Endodermal cell (in vitro differentiated cells): ENCODE data around the gene TBX18. TPM values are rescaled to one million over a fixed set of nuclear protein-coding genes. Genes with fewer than 3 reads are reported as not detected.

Experiments
- DNase-seq: peaks from one replicate; pipeline ENCODE4 v3.0.0-alpha.2; 2017
- H3K27ac ChIP-seq: 2 replicates; pipeline ENCODE4 v1.5.1; 2013; ENCODE audit warnings: mild to moderate bottlenecking, low read depth, low read length, moderate library complexity
- H3K27me3 ChIP-seq: 2 replicates; pipeline ENCODE4 v1.6.1; 2013; ENCODE audit warnings: mild to moderate bottlenecking, low read length, moderate library complexity; ENCODE audit not compliant: insufficient read depth, control insufficient read depth, poor library complexity, severe bottlenecking
- H3K36me3 ChIP-seq: 2 replicates; pipeline ENCODE4 v1.7.0; 2013; ENCODE audit warnings: mild to moderate bottlenecking, low read length, moderate library complexity; ENCODE audit not compliant: control insufficient read depth, insufficient read depth
- H3K4me1 ChIP-seq: one replicate; pipeline ENCODE4 v1.7.0; 2013; ENCODE audit warnings: low read length; ENCODE audit not compliant: control insufficient read depth, insufficient read depth
- H3K4me3 ChIP-seq: 2 replicates; pipeline ENCODE4 v1.5.1; 2013; ENCODE audit warnings: mild to moderate bottlenecking, low read length, moderate library complexity
- H3K9ac ChIP-seq: 2 replicates; pipeline ENCODE4 v1.6.1; 2013; ENCODE audit warnings: mild to moderate bottlenecking, low read length, moderate library complexity; ENCODE audit not compliant: poor library complexity, severe bottlenecking; ENCODE audit errors: extremely low read depth
- H3K9me3 ChIP-seq: 2 replicates; pipeline ENCODE4 v1.6.1; 2013; ENCODE audit warnings: mild to moderate bottlenecking, low read length, moderate library complexity; ENCODE audit not compliant: control insufficient read depth
- H3K27ac Mint-ChIP-seq: 2 replicates; pipeline ENCODE4 v1.8.0; 2020; ENCODE audit warnings: mixed read lengths
- H3K27me3 Mint-ChIP-seq: 2 replicates; pipeline ENCODE4 v1.8.0; 2021; ENCODE audit warnings: mild to moderate bottlenecking, mixed read lengths; ENCODE audit not compliant: insufficient read depth
- H3K36me3 Mint-ChIP-seq: 2 replicates; pipeline ENCODE4 v1.8.0; 2020; ENCODE audit warnings: low read depth, mixed read lengths
- H3K4me1 Mint-ChIP-seq: 2 replicates; pipeline ENCODE4 v1.8.0; 2020; ENCODE audit warnings: mixed read lengths
- H3K4me3 Mint-ChIP-seq: 2 replicates; pipeline ENCODE4 v1.8.0; 2020; ENCODE audit warnings: mild to moderate bottlenecking, moderate library complexity, mixed read lengths
- H3K9me3 Mint-ChIP-seq: 2 replicates; pipeline ENCODE4 v1.8.0; 2020; ENCODE audit warnings: mild to moderate bottlenecking, mixed read lengths
- WGBS, 2 experiments: methylation state at CpG; one replicate each; pipeline versions ENCODE4 v1.1.5 to v1.1.7; 2013; ENCODE audit warnings: missing lambda C conversion rate in 2 of 2, mixed read lengths in 1 of 2; ENCODE audit not compliant: insufficient coverage in 1 of 2, insufficient read length in 1 of 2; 5-methylcytosine and 5-hydroxymethylcytosine counted together
- total RNA-seq, 2 donors: library from RNA; stranded (reverse); fragmentation: NEBNext Ultra II Directional in 1 of 2; extraction: Animal tissue kit (Norgen Biotek cat#: 25700) in 1 of 2; gene quantifications; 2 replicates in 1 of 2; 3 replicates in 1 of 2; pipeline ENCODE4 v1.2.1, GENCODE V29; 2021
- TF ChIP-seq, protein P1 (sequence below): fragments of 200-600 bp; sonication (generic); conservative IDR thresholded peaks from 2 replicates; pipeline ENCODE4 v1.5.0; 2021; ENCODE audit warnings: antibody characterized with exemption, mild to moderate bottlenecking

Gene TBX18
- total RNA-seq, 2 donors from 2014 or later: 1.3 to 2.3 TPM

DNA sequence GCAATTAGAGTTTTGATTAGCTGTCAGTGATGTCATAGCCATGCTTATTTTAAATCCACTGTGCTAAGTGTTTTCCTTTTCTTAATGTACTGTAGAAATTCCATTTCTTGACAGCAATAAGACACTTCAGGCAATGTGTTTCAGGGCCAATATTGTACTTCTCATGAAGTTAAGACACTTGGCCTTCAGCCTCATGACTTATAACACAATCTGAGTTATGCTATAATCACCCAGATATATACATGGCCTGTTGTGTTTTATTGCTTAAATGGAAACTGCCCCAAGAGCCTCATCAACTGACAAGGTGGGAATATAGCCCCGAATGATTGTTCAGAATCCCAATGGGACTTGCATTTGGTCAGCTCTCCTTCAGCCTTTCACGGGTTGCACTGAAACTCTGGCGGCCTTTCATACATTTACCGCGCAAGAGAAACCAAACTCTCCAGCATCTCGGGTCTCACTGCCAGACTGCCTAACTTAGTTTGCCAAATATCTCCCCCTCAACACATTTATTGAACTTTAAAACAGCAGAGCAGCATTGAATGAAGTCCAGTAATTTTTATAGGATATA is 44.2 kb upstream of the TBX18 start:
- H3K27me3 Mint-ChIP-seq: no peaks in the 10 kb centered on the region
- Histone ChIP-seq H3K27me3 (no peaks in the 10 kb centered on the region), H3K27ac (no peak overlapping the region), H3K9me3 (no peaks in the 10 kb centered on the region), H3K9ac (no peak overlapping the region), H3K4me1 (no peaks in the 10 kb centered on the region), H3K36me3 (no peaks in the 10 kb centered on the region), H3K4me3 (no peak overlapping the region)
- H3K27ac Mint-ChIP-seq: no peak overlapping the region
- DNase-seq: no peak
- 82 to 85% methylated on average over 5 to 6 of the region's 6 CpGs for WGBS, 2 experiments
- H3K4me1 Mint-ChIP-seq: no peaks in the 10 kb centered on the region
- TF ChIP-seq, protein P1, sequence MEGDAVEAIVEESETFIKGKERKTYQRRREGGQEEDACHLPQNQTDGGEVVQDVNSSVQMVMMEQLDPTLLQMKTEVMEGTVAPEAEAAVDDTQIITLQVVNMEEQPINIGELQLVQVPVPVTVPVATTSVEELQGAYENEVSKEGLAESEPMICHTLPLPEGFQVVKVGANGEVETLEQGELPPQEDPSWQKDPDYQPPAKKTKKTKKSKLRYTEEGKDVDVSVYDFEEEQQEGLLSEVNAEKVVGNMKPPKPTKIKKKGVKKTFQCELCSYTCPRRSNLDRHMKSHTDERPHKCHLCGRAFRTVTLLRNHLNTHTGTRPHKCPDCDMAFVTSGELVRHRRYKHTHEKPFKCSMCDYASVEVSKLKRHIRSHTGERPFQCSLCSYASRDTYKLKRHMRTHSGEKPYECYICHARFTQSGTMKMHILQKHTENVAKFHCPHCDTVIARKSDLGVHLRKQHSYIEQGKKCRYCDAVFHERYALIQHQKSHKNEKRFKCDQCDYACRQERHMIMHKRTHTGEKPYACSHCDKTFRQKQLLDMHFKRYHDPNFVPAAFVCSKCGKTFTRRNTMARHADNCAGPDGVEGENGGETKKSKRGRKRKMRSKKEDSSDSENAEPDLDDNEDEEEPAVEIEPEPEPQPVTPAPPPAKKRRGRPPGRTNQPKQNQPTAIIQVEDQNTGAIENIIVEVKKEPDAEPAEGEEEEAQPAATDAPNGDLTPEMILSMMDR: no peak
- H3K36me3 Mint-ChIP-seq: no peaks in the 10 kb centered on the region
- no peak overlapping the region for H3K4me3 Mint-ChIP-seq
- H3K9me3 Mint-ChIP-seq: no peaks in the 10 kb centered on the region

DNA sequence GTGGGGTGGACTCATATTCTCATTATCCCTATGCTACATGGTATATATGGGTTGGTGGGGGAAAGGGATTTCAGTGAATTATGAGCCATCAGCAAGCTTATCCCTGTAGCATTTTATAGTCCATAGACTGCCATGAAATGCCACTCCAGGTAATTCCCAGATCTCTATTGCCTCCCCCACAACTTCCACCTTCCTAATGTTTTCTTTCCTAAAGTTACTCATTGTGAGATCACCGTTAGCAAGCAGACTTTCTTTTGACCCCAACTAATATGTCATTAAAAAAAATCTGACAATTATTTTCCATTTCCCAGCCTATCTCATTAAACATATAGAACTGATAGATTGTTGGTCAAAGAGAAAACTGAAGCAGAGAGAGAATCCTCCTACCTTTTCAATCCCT is 40.7 kb upstream of the TBX18 start:
- no peaks in the 10 kb centered on the region for H3K9me3 ChIP-seq
- no peak overlapping the region for H3K4me3 ChIP-seq
- Mint-ChIP-seq H3K27ac (no peak overlapping the region), H3K36me3 (no peaks in the 10 kb centered on the region), H3K4me1 (no peaks in the 10 kb centered on the region), H3K9me3 (no peaks in the 10 kb centered on the region), H3K27me3 (peaks cover 2% of the 10 kb centered on the region), H3K4me3 (no peak overlapping the region)
- no peak for DNase-seq
- TF ChIP-seq, protein P1: no peak
- H3K4me1 ChIP-seq: no peaks in the 10 kb centered on the region
- H3K27me3 ChIP-seq: no peaks in the 10 kb centered on the region
- H3K36me3 ChIP-seq: no peaks in the 10 kb centered on the region
- 90 to 100% methylated on average over 1 of the region's 1 CpG for WGBS, 2 experiments
- no peak overlapping the region for H3K27ac ChIP-seq
- no peak overlapping the region for H3K9ac ChIP-seq

DNA sequence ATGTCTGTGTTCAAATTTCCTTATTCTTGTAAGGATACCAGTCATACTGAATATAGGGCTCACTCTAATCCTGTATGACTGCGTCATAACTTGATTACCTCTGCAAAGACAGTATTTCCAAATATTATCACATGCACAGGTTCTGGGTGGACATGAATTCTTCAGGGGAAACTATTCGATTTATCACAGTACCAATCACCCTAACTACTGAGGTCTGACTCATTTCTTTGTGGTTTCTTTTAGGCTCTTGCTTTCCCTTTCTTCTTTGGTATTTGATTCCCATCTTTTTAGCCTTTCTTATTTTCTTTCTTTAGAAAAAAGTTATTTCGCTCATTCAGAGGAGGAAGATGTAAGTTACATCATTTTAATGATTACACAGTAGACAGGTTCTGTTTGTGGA is 40.3 kb upstream of the TBX18 start:
- TF ChIP-seq, protein P1: no peak
- Histone ChIP-seq H3K36me3 (no peaks in the 10 kb centered on the region), H3K4me1 (no peaks in the 10 kb centered on the region), H3K27me3 (no peaks in the 10 kb centered on the region), H3K4me3 (no peak overlapping the region), H3K27ac (no peak overlapping the region), H3K9ac (no peak overlapping the region), H3K9me3 (no peaks in the 10 kb centered on the region)
- 79 to 85% methylated on average over 2 to 3 of the region's 3 CpGs for WGBS, 2 experiments
- no peaks in the 10 kb centered on the region for H3K9me3 Mint-ChIP-seq
- no peak overlapping the region for H3K4me3 Mint-ChIP-seq
- no peak for DNase-seq
- H3K27me3 Mint-ChIP-seq: peaks cover 4% of the 10 kb centered on the region
- H3K4me1 Mint-ChIP-seq: no peaks in the 10 kb centered on the region
- H3K27ac Mint-ChIP-seq: no peak overlapping the region
- H3K36me3 Mint-ChIP-seq: no peaks in the 10 kb centered on the region
